GM23248 (cell line): ENCODE measurements around the gene TEDC2.

Experiments used
- EZH2 ChIP-seq: fragments of 200-600 bp; sonication (generic); IDR thresholded peaks from 2 replicates; pipeline ENCODE4 v1.6.1; 2018; ENCODE audit warnings: antibody characterized with exemption, mild to moderate bottlenecking; ENCODE audit not compliant: insufficient read depth, poor library complexity, severe bottlenecking
- EZH2phosphoT487 ChIP-seq: fragments of 200-600 bp; sonication (generic); IDR thresholded peaks from 2 replicates; pipeline ENCODE4 v1.6.1; 2018; ENCODE audit warnings: antibody characterized with exemption, moderate library complexity, mild to moderate bottlenecking, low read depth; ENCODE audit not compliant: insufficient read depth

GRCh38 chr16:2432286-2432685 is 27.6 kb upstream of the TEDC2 start:
- TF ChIP-seq EZH2 (no peak), EZH2phosphoT487 (no peak)
